Adrenal gland (tissue), 5 donors: ENCODE results near the gene DOCK7.

ENCODE experiments used
- CTCF ChIP-seq, 6 experiments: fragments of 450-650 bp in 4 of 6; fragments of 200-600 bp in 2 of 6; sonication (generic) in 1 of 6; IDR thresholded peaks; 1 replicate in 5 of 6; 2 replicates in 1 of 6; pipeline versions ENCODE4 v1.5.1 to v1.8.0; 2016 to 2021; ENCODE audit warnings: antibody characterized with exemption in 6 of 6, mild to moderate bottlenecking in 2 of 6, moderate library complexity in 1 of 6
- POLR2A ChIP-seq, 2 donors: fragments of 450-650 bp; IDR thresholded peaks; one replicate each; pipeline ENCODE4 v1.6.1; 2017; ENCODE audit warnings: antibody characterized with exemption in 2 of 2, mild to moderate bottlenecking in 2 of 2, moderate library complexity in 1 of 2
- donor health status: DM: no; HTN: no; CAD: no.

GRCh38 chr1:62462370-62462769 lies 225.8 kb downstream of the DOCK7 start:
- TF ChIP-seq CTCF (IDR thresholded peaks at IDR 0.05) (no peak), POLR2A (IDR thresholded peaks at IDR 0.05) (no peak)
